SK-N-SH (cell line): ENCODE data around the gene NEAT1. TPM values are rescaled to one million over a fixed set of nuclear protein-coding genes. Genes with fewer than 3 reads are reported as not detected.

Source experiments
- CTCF ChIA-PET: fragments of 300-600, 350-600 bp; formaldehyde crosslinking; extraction: SDS; loops from one replicate; lab custom pipeline; 2021; lab: Yijun Ruan, JAX
- POLR2A ChIA-PET: fragments of 350-600 bp; sonication (Branson Sonifier 250); formaldehyde crosslinking; extraction: SDS; loops from one replicate; lab custom pipeline; 2020; ENCODE audit warnings: antibody characterized with exemption, inconsistent platforms; lab: Yijun Ruan, JAX
- DNase-seq: peaks from one replicate; pipeline ENCODE4 v3.0.0; 2012
- H2AFZ ChIP-seq: fragments of 200-600 bp; sonication (generic); 2 replicates; pipeline ENCODE4 v1.8.1; 2016; ENCODE audit warnings: antibody characterized with exemption, mild to moderate bottlenecking, low read depth
- H3F3A ChIP-seq: fragments of 200-600 bp; sonication (generic); replicated peaks from 2 replicates; pipeline ENCODE3; 2016; ENCODE audit warnings: antibody characterized with exemption, mild to moderate bottlenecking; ENCODE audit not compliant: insufficient read depth
- H3K27ac ChIP-seq, 2 experiments: fragments of 200-500 bp in 1 of 2; fragments of 200-600 bp in 1 of 2; sonication (Bioruptor generic) in 1 of 2; sonication (generic), shearing (Covaris generic) in 1 of 2; 2 replicates each; pipeline versions ENCODE4 v1.5.1 to v1.6.1; 2014 to 2016; ENCODE audit warnings: low read depth in 2 of 2, inconsistent platforms in 1 of 2, low read length in 1 of 2, mild to moderate bottlenecking in 1 of 2, mixed read lengths in 1 of 2
- H3K27me3 ChIP-seq: fragments of 200-600 bp; sonication (generic), shearing (Covaris generic); 2 replicates; pipeline ENCODE4 v1.6.1; 2016; ENCODE audit warnings: mixed run types; ENCODE audit not compliant: insufficient read depth
- H3K36me3 ChIP-seq, 2 experiments: fragments of 200-500 bp in 1 of 2; fragments of 200-600 bp in 1 of 2; sonication (Bioruptor generic) in 1 of 2; sonication (generic) in 1 of 2; replicated peaks in 1 of 2; 2 replicates each; pipeline versions ENCODE3 to v1.5.1; 2014 to 2016; ENCODE audit warnings: low read length in 1 of 2, mild to moderate bottlenecking in 1 of 2; ENCODE audit not compliant: insufficient read depth in 2 of 2, control insufficient read depth in 1 of 2
- H3K4me1 ChIP-seq, 2 experiments: fragments of 200-500 bp in 1 of 2; fragments of 200-600 bp in 1 of 2; sonication (Bioruptor generic) in 1 of 2; sonication (generic), shearing (Covaris generic) in 1 of 2; 2 replicates each; pipeline versions ENCODE4 v1.5.1 to v1.6.1; 2014 to 2016; ENCODE audit warnings: low read depth in 1 of 2, low read length in 1 of 2, mixed run types in 1 of 2; ENCODE audit not compliant: insufficient read depth in 2 of 2, control insufficient read depth in 1 of 2
- H3K4me2 ChIP-seq: fragments of 200-600 bp; sonication (generic), shearing (Covaris generic); 2 replicates; pipeline ENCODE4 v1.6.1; 2017; ENCODE audit warnings: mixed run types
- H3K4me3 ChIP-seq, 2 experiments: fragments of 200-500 bp in 1 of 2; fragments of 200-600 bp in 1 of 2; sonication (Bioruptor generic) in 1 of 2; sonication (generic), shearing (Covaris generic) in 1 of 2; 2 replicates each; pipeline versions ENCODE4 v1.5.1 to v1.8.1; 2014 to 2016; ENCODE audit warnings: low read depth in 2 of 2, inconsistent platforms in 1 of 2, low read length in 1 of 2, mild to moderate bottlenecking in 1 of 2, mixed read lengths in 1 of 2, moderate library complexity in 1 of 2
- H3K79me2 ChIP-seq: fragments of 200-600 bp; sonication (generic); 2 replicates; pipeline ENCODE4 v1.8.1; 2017; ENCODE audit warnings: mild to moderate bottlenecking; ENCODE audit not compliant: insufficient read depth
- H3K9ac ChIP-seq: fragments of 200-600 bp; sonication (generic); 2 replicates; pipeline ENCODE4 v1.6.1; 2017; ENCODE audit warnings: mixed run types
- H3K9me2 ChIP-seq: fragments of 200-600 bp; sonication (generic); 2 replicates; pipeline ENCODE4 v1.6.1; 2017; ENCODE audit warnings: mixed run types
- H3K9me3 ChIP-seq: fragments of 200-600 bp; sonication (generic); 2 replicates; pipeline ENCODE4 v1.6.1; 2017; ENCODE audit warnings: mixed run types, mild to moderate bottlenecking, moderate library complexity
- H4K20me1 ChIP-seq: fragments of 200-600 bp; sonication (generic); 2 replicates; pipeline ENCODE4 v1.6.1; 2017; ENCODE audit warnings: mild to moderate bottlenecking, mixed run types; ENCODE audit not compliant: insufficient read depth
- CTCF ChIP-seq: fragments of 200-600 bp; sonication (generic); IDR thresholded peaks from 2 replicates; pipeline ENCODE4 v1.6.1; 2017; ENCODE audit warnings: antibody characterized with exemption, mild to moderate bottlenecking, moderate library complexity
- ELF1 ChIP-seq: IDR thresholded peaks from 2 replicates; pipeline ENCODE4 v1.4.0; 2012
- EP300 ChIP-seq, 2 experiments: IDR thresholded peaks; 2 replicates each; pipeline versions ENCODE4 v1.4.0 to v1.6.1; 2012; ENCODE audit warnings: borderline replicate concordance in 1 of 2, low read depth in 1 of 2, low read length in 1 of 2
- FOSL2 ChIP-seq: IDR thresholded peaks from 2 replicates; pipeline ENCODE4 v1.4.0; 2012; ENCODE audit warnings: low read depth, mild to moderate bottlenecking, moderate library complexity, borderline replicate concordance
- FOXJ3 ChIP-seq: sonication (generic); formaldehyde crosslinking; IDR thresholded peaks from 2 replicates; pipeline ENCODE4 v1.5.1; 2020; ENCODE audit warnings: mild to moderate bottlenecking, missing genetic modification reagents
- IRF3 ChIP-seq: fragments of 150-350 bp; IDR thresholded peaks from 2 replicates; pipeline ENCODE4 v1.6.1; 2016; ENCODE audit warnings: mild to moderate bottlenecking, low read depth, low read length
- MEF2A ChIP-seq: IDR thresholded peaks from 2 replicates; pipeline ENCODE4 v1.4.0; 2012; ENCODE audit warnings: low read depth, borderline replicate concordance
- MXI1 ChIP-seq: IDR thresholded peaks from 2 replicates; pipeline ENCODE4 v1.6.1; 2012; ENCODE audit warnings: mild to moderate bottlenecking, low read depth, low read length, improper control_type of control experiment
- NFIC ChIP-seq: IDR thresholded peaks from 2 replicates; pipeline ENCODE4 v1.4.0; 2012; ENCODE audit warnings: borderline replicate concordance
- NRF1 ChIP-seq: IDR thresholded peaks from 2 replicates; pipeline ENCODE4 v1.6.1; 2012; ENCODE audit warnings: low read depth, mild to moderate bottlenecking, low read length
- RCOR1 ChIP-seq: fragments of 150-350 bp; IDR thresholded peaks from 2 replicates; pipeline ENCODE4 v1.6.1; 2017; ENCODE audit warnings: antibody characterized with exemption, low read length
- REST ChIP-seq: IDR thresholded peaks from 2 replicates; pipeline ENCODE4 v1.6.1; 2012; ENCODE audit warnings: mild to moderate bottlenecking, low read depth, low read length, moderate library complexity
- RXRA ChIP-seq: IDR thresholded peaks from 2 replicates; pipeline ENCODE4 v1.4.0; 2012; ENCODE audit warnings: low read depth, mild to moderate bottlenecking, borderline replicate concordance
- SMC3 ChIP-seq: IDR thresholded peaks from 2 replicates; pipeline ENCODE4 v1.6.1; 2012; ENCODE audit warnings: low read depth, low read length, improper control_type of control experiment
- TCF12 ChIP-seq: IDR thresholded peaks from 2 replicates; pipeline ENCODE4 v1.4.0; 2012
- USF1 ChIP-seq: IDR thresholded peaks from 2 replicates; pipeline ENCODE4 v1.4.0; 2012; ENCODE audit warnings: low read depth, borderline replicate concordance
- WGBS: methylation state at CpG from one replicate; pipeline ENCODE4 v1.1.6; 2017; ENCODE audit warnings: low lambda C conversion rate; 5-methylcytosine and 5-hydroxymethylcytosine counted together
- polyA plus RNA-seq, 3 experiments: library from polyadenylated mRNA; depleted of rRNA; stranded (reverse); fragments of >200 nt; gene quantifications; 2 replicates each; pipeline ENCODE4 v1.2.3, GENCODE V29; 2012

The NEAT1 gene
- polyA plus RNA-seq, 1 of the 3 experiments (the other 2 are of a cell fraction) = 435 TPM

GRCh38 chr11:65423516-65424204 lies 1.1 kb downstream of the NEAT1 start:
- Histone ChIP-seq H3K4me1 (peaks cover 23 to 52% of the 10 kb centered on the region in 2 experiments), H3K4me3 (peak overlapping the region; percentile 77 to 83), H3K79me2 (peaks cover 96% of the 10 kb centered on the region), H3K9me3 (no peaks in the 10 kb centered on the region), H3K27ac (peak overlapping the region; percentile 100), H4K20me1 (peaks cover 60% of the 10 kb centered on the region), H3K9me2 (no peaks in the 10 kb centered on the region), H3K4me2 (peak overlapping the region; percentile 94), H3K9ac (peak overlapping the region; percentile 98), H3F3A (peaks cover 82% of the 10 kb centered on the region), H2AFZ (no peak overlapping the region), H3K36me3 (peaks cover 46 to 57% of the 10 kb centered on the region in 2 experiments), H3K27me3 (no peaks in the 10 kb centered on the region)
- DNase-seq = peak; percentile 10
- ChIA-PET POLR2A (interaction anchor here (0.7 to 17.2 kb wide), 25 partner anchors 9 to 183 kb away, joined by 3 to 1027 read pairs (median 6); partner anchors contain the start of genes DPF2, FRMD8, MALAT1 and SCYL1), CTCF (interaction anchor here (0.9 to 13.0 kb wide), 7 partner anchors 8 to 85 kb away, joined by 3 to 223 read pairs (median 7); partner anchors contain the start of gene MALAT1)
- 0% methylated on average over 15 of the region's 19 CpGs for WGBS
- TF ChIP-seq ELF1 (no peak), CTCF (no peak), TCF12 (no peak), MXI1 (peak; percentile 52; the same call in 1 of the 2 replicates), REST (peak; percentile 52)

- peaks cover 68% of the 10 kb centered on the region for H4K20me1 ChIP-seq
- POLR2A ChIA-PET = interaction anchor here (0.7 to 17.2 kb wide), 26 partner anchors 8 to 188 kb away, joined by 3 to 1027 read pairs (median 4); partner anchors contain the start of genes CDC42EP2, DPF2, FRMD8 and MALAT1
- H3K9me2 ChIP-seq = no peaks in the 10 kb centered on the region
- peaks cover 15 to 48% of the 10 kb centered on the region in 2 experiments for H3K4me1 ChIP-seq
- peak overlapping the region; percentile 98 for H3K9ac ChIP-seq
- H3F3A ChIP-seq = peaks cover 87% of the 10 kb centered on the region
- peaks cover 48 to 65% of the 10 kb centered on the region in 2 experiments for H3K36me3 ChIP-seq
- no peaks in the 10 kb centered on the region for H3K9me3 ChIP-seq
- no peaks in the 10 kb centered on the region for H3K27me3 ChIP-seq
- 1% methylated on average over 18 of the region's 18 CpGs for WGBS
- no peak overlapping the region for H2AFZ ChIP-seq
- H3K27ac ChIP-seq = peak overlapping the region; percentile 100
- peaks cover 96% of the 10 kb centered on the region for H3K79me2 ChIP-seq
- DNase-seq = no peak
- CTCF ChIA-PET = interaction anchor here (0.8 to 13.0 kb wide), 7 partner anchors 9 to 464 kb away, joined by 3 to 223 read pairs (median 7); partner anchors contain the start of gene MALAT1
- peak overlapping the region; percentile 77 to 83 for H3K4me3 ChIP-seq
- H3K4me2 ChIP-seq = peak overlapping the region; percentile 94
- TF ChIP-seq MEF2A (peak; percentile 50; the same call in 1 of the 2 replicates), FOSL2 (no peak; the same call in 1 of the 2 replicates), RCOR1 (no peak), USF1 (no peak), RXRA (0 out of 2 replicates have a peak, but pooled peaks have one; percentile 44), NRF1 (no peak), IRF3 (no peak), SMC3 (no peak), MXI1 (peak; percentile 19), FOXJ3 (CRISPR knock-in tag) (no peak), EP300 (IDR thresholded peaks at IDR 0.05; ENCODE audit: borderline replicate concordance in 1 of 2, low read depth in 1 of 2, low read length in 1 of 2) (no peak), NFIC (peak; percentile 72; the same call in 1 of the 2 replicates)
These were observed 1.9 kb downstream of the NEAT1 start for GRCh38 chr11:65424205-65425104.
